T-helper 2 cell (primary cell): Measurements from ENCODE around the gene GNG7.

ENCODE experiments used
- DNase-seq, 5 experiments: peaks; one replicate each; pipeline versions ENCODE4 v3.0.0 to v3.0.0-alpha.2; 2012 to 2022
- total RNA-seq, 2 donors: gene quantifications; one replicate each; lab custom pipeline; 2026; lab: John Stamatoyannopoulos, UW

GNG7 gene
- 3.3 to 3.7 reads per million in 2 donors for total RNA-seq

- peak; percentile 88 to 93 (median 92) for DNase-seq
These were observed at the start of gene GNG7 for GRCh38 chr19:2702170-2703076. Gene GNG7 (minus strand): TSS chr19:2702694. CDS start chr19:2520688, 182,006 bp downstream.

GRCh38 chr19:2751438-2751830, 48.9 kb upstream of the GNG7 start:
- no peak for DNase-seq

DNA sequence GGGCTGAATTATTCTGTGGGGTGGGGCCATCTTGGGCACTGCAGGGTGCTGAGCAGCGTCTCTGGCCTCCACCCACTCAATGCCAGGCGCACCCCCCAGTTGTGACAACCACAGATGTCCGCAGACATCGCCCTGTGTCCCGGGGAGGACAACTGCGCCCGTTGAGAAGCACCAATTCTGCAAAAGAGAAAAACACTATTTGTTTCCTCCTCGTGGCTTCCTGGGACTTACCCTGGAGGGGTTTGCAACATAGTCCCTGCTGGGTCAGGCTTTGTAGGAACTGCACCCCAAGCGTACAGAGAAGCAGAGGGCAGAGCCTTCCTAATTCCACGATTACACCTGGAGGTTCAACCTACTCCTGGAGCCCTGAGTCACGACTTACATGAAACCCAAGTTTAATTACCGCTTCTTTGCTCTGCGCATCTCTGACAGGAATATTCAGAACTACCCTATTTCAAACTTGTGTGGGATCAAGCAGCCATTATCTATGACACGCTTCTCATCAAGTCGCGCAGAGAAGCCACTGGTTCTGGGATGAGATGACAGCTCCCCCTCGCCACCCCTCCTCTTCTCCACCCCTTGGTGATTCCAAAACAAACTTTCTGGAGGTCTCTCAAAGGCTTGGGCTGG, 48.4 kb upstream of the GNG7 start:
- DNase-seq = no peak

DNA sequence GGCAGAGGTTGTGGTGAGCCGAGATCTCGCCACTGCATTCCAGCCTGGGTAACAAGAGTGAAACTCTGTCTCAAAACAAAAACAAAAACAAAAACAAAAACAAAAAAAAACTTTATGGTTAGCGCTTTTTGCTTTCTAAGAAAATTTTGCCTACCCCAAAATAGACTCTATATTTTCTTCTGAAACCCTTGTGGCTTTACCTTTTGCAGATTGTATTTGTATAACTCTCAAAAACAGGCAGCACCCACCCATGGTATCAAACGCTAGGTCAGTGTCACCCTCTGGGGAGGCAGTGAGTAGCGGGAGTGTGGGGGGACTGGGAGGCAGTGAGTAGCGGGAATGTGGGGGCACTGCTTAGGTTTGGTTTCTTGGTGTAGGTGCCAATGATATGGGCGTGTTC, 44.9 kb upstream of the GNG7 start:
- no peak for DNase-seq

DNA sequence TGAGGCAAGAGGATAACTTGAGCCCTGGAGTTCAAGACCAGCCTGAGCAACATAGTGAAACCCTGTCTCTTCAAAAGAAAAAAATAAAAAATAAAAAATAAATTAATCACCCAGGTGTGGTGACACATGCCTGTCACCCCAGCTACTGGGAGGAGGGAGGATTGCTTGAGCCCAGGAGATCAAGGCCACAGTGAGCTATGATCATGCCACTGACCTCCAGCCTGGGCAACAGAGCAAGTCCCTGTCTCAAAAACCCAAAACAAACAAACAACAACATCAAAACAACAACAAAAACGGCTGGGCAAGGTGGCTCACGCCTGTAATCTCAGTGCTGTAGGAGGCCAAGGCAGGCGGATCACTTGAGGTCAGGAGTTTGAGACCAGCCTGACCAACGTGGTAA, 41.6 kb upstream of the GNG7 start:
- DNase-seq = no peak

- DNase-seq = no peak
These were observed 40.6 kb upstream of the GNG7 start for GRCh38 chr19:2743099-2743498.

GRCh38 chr19:2740314-2740656, 37.8 kb upstream of the GNG7 start:
- DNase-seq = no peak

- DNase-seq = peak; percentile 93 to 99 (median 97)
These were observed 37.3 kb upstream of the GNG7 start, which contains the start of gene SLC39A3 for GRCh38 chr19:2739602-2740313. Gene SLC39A3 (minus strand): TSS chr19:2740017. CDS start chr19:2737257, 2,760 bp downstream.

DNA sequence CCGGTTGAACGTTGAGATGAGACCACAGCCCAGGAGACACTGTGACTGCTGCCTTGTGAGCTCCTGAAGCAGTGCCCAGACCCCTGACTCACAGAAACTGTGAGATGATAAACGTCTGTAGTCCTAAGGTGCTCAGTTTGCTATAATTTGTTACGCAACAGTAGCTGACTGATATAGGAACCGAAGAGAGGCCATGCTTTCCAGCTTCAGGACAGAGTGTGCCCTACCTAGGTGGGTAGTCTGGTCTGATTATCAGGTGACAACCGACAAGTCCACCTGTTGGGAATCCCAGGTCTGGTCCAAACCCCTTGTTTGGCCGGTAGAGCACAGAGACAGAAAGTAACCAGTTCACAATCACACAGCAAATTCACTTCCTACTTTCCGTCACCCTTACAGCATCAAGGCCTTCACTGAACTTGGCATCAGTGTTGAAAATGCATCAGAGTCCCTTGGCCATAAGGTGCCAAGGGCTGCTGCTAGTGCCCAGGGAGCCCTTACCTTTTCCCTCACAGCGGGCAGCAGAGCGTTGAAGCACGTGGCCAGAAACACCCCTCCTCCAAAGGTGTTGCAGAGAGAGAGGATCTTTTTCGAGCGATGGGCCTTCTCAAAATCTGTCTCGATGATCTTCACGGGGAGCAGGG, 34.2 kb upstream of the GNG7 start:
- DNase-seq = no peak

DNA sequence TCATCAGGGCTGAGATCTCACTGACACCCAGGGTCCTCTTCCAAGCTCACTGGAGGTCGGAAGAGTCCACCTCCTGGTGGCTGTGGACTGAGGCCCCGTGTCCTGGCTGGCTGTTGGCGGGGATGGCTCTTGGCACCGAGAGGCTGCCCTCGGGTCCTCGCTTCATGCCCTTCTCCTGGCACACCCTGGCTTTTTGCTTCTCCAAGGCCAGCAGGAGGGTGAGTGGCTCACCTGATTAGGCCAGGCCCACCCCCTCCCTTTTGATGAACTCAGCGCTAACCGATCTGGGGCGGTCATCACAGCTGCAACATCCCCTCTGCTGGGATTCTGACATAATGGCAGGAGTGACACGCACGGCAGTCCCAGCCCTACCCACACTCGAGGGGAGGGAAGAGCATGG, 32.9 kb upstream of the GNG7 start:
- no peak for DNase-seq

DNA sequence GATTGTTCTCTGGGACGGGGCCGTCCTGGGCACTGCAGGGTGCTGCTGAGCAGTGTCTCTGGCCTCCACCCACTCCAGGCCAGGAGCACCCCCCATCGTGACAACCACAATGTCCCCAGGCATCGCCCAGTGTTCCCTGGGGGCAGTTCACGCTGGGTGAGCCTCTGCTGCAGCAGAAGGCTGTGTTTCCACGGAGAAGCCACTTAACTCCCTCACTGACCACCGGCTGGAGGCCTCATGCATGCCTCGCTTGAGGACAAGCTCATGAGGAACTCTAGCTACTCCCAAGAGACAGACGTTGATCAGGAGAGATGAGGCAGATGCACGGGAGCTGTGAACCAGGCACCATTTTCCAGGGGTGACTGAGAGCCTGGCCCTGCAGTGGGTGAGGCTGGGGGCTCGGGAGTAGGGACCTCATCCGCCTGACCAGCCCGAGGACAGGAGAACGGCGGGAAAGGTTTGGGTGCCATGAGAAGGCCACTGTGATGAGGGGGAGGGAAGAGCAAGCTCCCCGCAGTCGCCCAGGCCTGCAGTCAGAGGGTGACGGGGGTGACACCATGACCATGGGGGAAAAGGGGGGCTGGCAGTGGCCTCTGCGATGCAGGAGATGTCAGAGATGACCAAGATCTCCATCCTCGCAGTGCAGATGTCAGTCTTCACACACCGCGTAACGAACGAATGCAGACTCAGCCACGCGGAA, 32.2 kb upstream of the GNG7 start:
- no peak for DNase-seq

- DNase-seq = no peak
These were observed 31.6 kb upstream of the GNG7 start for GRCh38 chr19:2733930-2734588.

GRCh38 chr19:2732883-2733282, 30.4 kb upstream of the GNG7 start:
- DNase-seq = no peak

GRCh38 chr19:2732157-2732725, 29.7 kb upstream of the GNG7 start:
- no peak for DNase-seq

GRCh38 chr19:2731181-2731995, 28.9 kb upstream of the GNG7 start:
- no peak for DNase-seq

- DNase-seq = no peak
These were observed 27.7 kb upstream of the GNG7 start for GRCh38 chr19:2729943-2730818.

- DNase-seq = no peak
These were observed 26.4 kb upstream of the GNG7 start for GRCh38 chr19:2728783-2729387.

DNA sequence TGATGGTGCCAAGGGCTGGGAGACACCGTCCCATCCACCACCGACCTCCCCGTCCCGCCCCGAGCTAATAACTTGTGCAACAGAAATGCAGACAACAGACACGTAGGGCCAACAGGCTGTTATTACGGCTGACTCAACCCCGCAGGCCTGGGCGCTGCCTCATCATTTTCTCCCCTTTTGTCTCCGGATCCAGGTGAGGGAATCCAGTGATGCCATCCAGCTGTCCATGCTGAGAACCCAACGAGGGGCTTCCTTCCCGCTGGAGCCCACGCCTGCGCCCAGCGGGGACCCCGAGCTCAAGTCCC, 25.1 kb upstream of the GNG7 start:
- no peak for DNase-seq
